PC-9 (cell line): ENCODE measurements around the gene ADH1C. TPM values are rescaled to one million over a fixed set of nuclear protein-coding genes. Genes with fewer than 3 reads are reported as not detected.
A peak's percentile ranks its signal among the peaks of the same experiment; 100 is the strongest.
"Not testable (repeated sequence)": the region's sequence is repeated elsewhere in the genome, so short reads cannot be mapped to it uniquely, and the experiment has no call there.

ENCODE experiments used
- BruUV-seq: library from RNA; stranded (reverse); fragments of 400-500 nt; replicated peaks from 2 replicates; lab custom pipeline; 2021; lab: Mats Ljungman, UMichigan
- CTCF ChIA-PET: fragments of 300-600 bp; sonication (Branson Sonifier 250); formaldehyde crosslinking; loops from one replicate; lab custom pipeline; 2022; ENCODE audit warnings: antibody characterized with exemption; lab: Charles Lee
- POLR2A ChIA-PET: fragments of 300-600 bp; sonication (Branson Sonifier 250); formaldehyde crosslinking; loops from one replicate; lab custom pipeline; 2022; ENCODE audit warnings: antibody characterized with exemption; ENCODE audit not compliant: unreplicated experiment; lab: Charles Lee
- DNase-seq, 2 experiments: peaks; one replicate each; pipeline versions ENCODE4 v3.0.0 to v3.0.0-alpha.2; 2015 to 2022; ENCODE audit warnings: mixed read lengths in 1 of 2
- H2AFZ ChIP-seq: fragments of 200-600 bp; sonication (generic); 2 replicates; pipeline ENCODE4 v1.8.1; 2017; ENCODE audit warnings: antibody characterized with exemption
- H3F3A ChIP-seq: fragments of 200-600 bp; sonication (generic); 2 replicates; pipeline ENCODE4 v1.8.1; 2017; ENCODE audit warnings: antibody characterized with exemption, mild to moderate bottlenecking, low read depth; ENCODE audit not compliant: insufficient read depth
- H3K27ac ChIP-seq: fragments of 200-600 bp; sonication (generic); 2 replicates; pipeline ENCODE4 v1.6.1; 2016; ENCODE audit warnings: mixed run types
- H3K27me3 ChIP-seq: fragments of 200-600 bp; sonication (generic); 2 replicates; pipeline ENCODE4 v1.6.1; 2016; ENCODE audit warnings: low read depth, mixed run types; ENCODE audit not compliant: insufficient read depth
- H3K36me3 ChIP-seq: fragments of 200-600 bp; sonication (generic); 2 replicates; pipeline ENCODE4 v1.6.1; 2016; ENCODE audit warnings: low read depth, mixed run types
- H3K4me1 ChIP-seq: fragments of 200-600 bp; sonication (generic); replicated peaks from 2 replicates; pipeline ENCODE4 v1.6.1; 2016; ENCODE audit warnings: mixed run types; ENCODE audit not compliant: insufficient read depth
- H3K4me2 ChIP-seq: fragments of 200-600 bp; sonication (generic); 2 replicates; pipeline ENCODE4 v1.6.1; 2017; ENCODE audit warnings: mixed run types
- H3K4me3 ChIP-seq: fragments of 200-600 bp; sonication (generic); 2 replicates; pipeline ENCODE4 v1.6.1; 2016; ENCODE audit warnings: mixed run types
- H3K79me2 ChIP-seq: fragments of 200-600 bp; sonication (generic); 2 replicates; pipeline ENCODE4 v1.6.1; 2017; ENCODE audit warnings: low read depth, mixed run types
- H3K9me2 ChIP-seq: fragments of 200-600 bp; sonication (generic); 2 replicates; pipeline ENCODE4 v1.8.1; 2017; ENCODE audit warnings: mild to moderate bottlenecking; ENCODE audit not compliant: insufficient read depth
- H3K9me3 ChIP-seq: fragments of 200-600 bp; sonication (generic); 2 replicates; pipeline ENCODE4 v1.8.1; 2016; ENCODE audit warnings: low read depth; ENCODE audit not compliant: insufficient read depth
- H4K20me1 ChIP-seq: fragments of 200-600 bp; sonication (generic); 2 replicates; pipeline ENCODE4 v1.8.1; 2017; ENCODE audit not compliant: insufficient read depth
- CTCF ChIP-seq: fragments of 200-600 bp; sonication (generic); conservative IDR thresholded peaks from 2 replicates; pipeline ENCODE4 v1.6.1; 2017; ENCODE audit warnings: mixed run types, antibody characterized with exemption, mild to moderate bottlenecking, moderate library complexity
- EZH2 ChIP-seq: fragments of 200-600 bp; sonication (generic); IDR thresholded peaks from 2 replicates; pipeline ENCODE4 v1.8.0; 2017; ENCODE audit warnings: antibody characterized with exemption, low read depth
- intact Hi-C: fragments of 100-400 bp; cut with micrococcal nuclease; formaldehyde crosslinking; loops from one replicate; pipeline ENCODE4 v1.10.0; 2022; ENCODE audit not compliant: unreplicated experiment
- total RNA-seq: library from RNA; stranded (reverse); gene quantifications from 2 replicates; pipeline ENCODE4 v1.2.3, GENCODE V29; 2021

Gene ADH1C
- total RNA-seq, 1 experiment from 2014 or later: 0.63 TPM

GRCh38 chr4:99378876-99379275 is 26.3 kb upstream of the ADH1C start:
- Histone ChIP-seq H3K79me2 (no peaks in the 10 kb centered on the region), H3F3A (no peaks in the 10 kb centered on the region), H3K36me3 (no peaks in the 10 kb centered on the region), H3K4me2 (no peak overlapping the region), H3K9me2 (no peaks in the 10 kb centered on the region), H3K4me1 (0 out of 2 replicates have a peak, but pooled peaks cover 3% of the 10 kb centered on the region), H4K20me1 (no peaks in the 10 kb centered on the region), H3K9me3 (no peaks in the 10 kb centered on the region; the same call in 1 of the 2 replicates), H3K27me3 (no peaks in the 10 kb centered on the region), H2AFZ (no peak overlapping the region), H3K27ac (no peak overlapping the region), H3K4me3 (no peak overlapping the region)
- intact Hi-C loops: no loop called here
- POLR2A ChIA-PET: no interaction called here
- no peak for DNase-seq
- no TSS peak for BruUV-seq
- CTCF ChIA-PET: no interaction called here
- TF ChIP-seq EZH2: no peak
- TF ChIP-seq CTCF: no peak

DNA sequence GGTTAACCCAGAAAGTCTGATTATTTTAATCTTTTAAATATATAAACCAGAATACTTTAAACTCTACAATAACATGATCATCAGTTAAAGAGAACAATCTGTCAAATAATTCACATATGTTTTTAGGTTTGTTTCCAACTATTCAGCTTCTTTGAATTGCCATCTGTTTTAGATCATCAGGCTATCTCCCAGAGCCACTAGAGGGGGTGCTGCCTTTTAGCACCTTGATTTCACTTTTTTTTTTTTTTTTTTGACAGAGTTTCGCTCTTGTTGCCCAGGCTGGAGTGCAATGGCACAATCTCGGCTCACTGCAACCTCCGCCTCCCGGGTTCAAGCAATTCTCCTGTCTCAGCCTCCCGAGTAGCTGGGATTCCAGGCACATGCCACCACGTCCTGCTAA is 24.8 kb upstream of the ADH1C start:
- POLR2A ChIA-PET, H3K27ac ChIP-seq, H3K9me3 ChIP-seq, H3K79me2 ChIP-seq, intact Hi-C loops, H3F3A ChIP-seq, H3K4me1 ChIP-seq, H2AFZ ChIP-seq, H3K27me3 ChIP-seq, H3K4me3 ChIP-seq, H3K9me2 ChIP-seq, H3K36me3 ChIP-seq, H4K20me1 ChIP-seq, BruUV-seq, DNase-seq: not testable (repeated sequence)
- CTCF ChIA-PET: interaction anchor here (0.6 to 0.7 kb wide), 8 partner anchors 9 to 334 kb away, joined by 3 to 13 read pairs (median 4); no protein-coding TSS in a partner anchor
- peak; percentile 61; the same call in 1 of the 2 replicates for TF ChIP-seq CTCF
- peak overlapping the region; percentile 49 for H3K4me2 ChIP-seq

DNA sequence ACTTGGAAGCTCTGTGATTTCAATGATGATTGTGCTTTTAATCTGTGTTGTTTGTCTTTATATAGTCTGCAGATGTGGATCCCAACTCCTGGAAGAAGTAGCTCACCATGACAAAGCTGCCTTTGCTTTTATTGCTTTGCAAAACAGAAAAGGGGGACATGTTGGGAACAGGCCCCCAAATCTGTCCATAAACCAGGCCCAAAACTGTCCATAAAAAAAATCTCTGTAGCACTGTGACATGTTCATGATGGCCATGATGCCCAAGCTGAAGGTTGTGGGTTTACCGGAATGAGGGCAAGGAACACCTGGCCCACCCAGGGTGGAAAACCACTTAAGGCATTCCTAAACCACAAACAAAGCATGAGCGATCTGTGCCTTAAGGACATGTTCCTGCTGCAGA is 19.9 kb upstream of the ADH1C start:
- H3K9me2 ChIP-seq, DNase-seq, H3K9me3 ChIP-seq, H3K27ac ChIP-seq, H3F3A ChIP-seq, intact Hi-C loops, H2AFZ ChIP-seq, H3K4me2 ChIP-seq, H3K4me1 ChIP-seq, BruUV-seq, H3K4me3 ChIP-seq, H4K20me1 ChIP-seq, POLR2A ChIA-PET, H3K36me3 ChIP-seq, H3K27me3 ChIP-seq, H3K79me2 ChIP-seq: not testable (repeated sequence)
- CTCF ChIA-PET: interaction anchor here (0.6 kb wide), 1 partner anchor 246 kb away, joined by 3 read pairs; no protein-coding TSS in a partner anchor

DNA sequence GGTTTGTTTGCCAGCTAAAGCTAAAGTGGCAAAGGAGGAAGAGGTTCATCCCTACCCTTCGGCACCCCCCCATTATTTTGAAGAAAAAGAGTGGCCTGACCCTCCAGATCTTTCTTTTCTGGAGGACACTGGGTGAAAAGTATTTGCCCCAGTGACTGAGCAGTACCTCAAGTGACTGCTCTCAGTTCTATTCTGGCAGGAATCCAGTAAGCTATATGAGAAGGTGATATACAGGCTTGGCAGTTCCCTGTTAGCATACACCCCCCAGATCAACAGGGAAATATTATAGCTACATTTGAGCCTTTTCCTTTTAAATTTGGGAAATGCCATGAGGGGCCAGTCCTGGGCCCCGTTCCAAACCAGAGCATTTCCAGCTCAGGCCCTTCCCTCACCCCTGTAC is 15.3 kb upstream of the ADH1C start:
- H3K27me3 ChIP-seq, CTCF ChIA-PET, H2AFZ ChIP-seq, H3K4me3 ChIP-seq, DNase-seq, H3K36me3 ChIP-seq, intact Hi-C loops, H3K27ac ChIP-seq, H3K9me2 ChIP-seq, H3K79me2 ChIP-seq, H3K4me1 ChIP-seq, H3F3A ChIP-seq, BruUV-seq, H4K20me1 ChIP-seq, H3K4me2 ChIP-seq, H3K9me3 ChIP-seq, POLR2A ChIA-PET: not testable (repeated sequence)
